H1 (cell line): ENCODE measurements around the gene HSPA12A. TPM values are rescaled to one million over a fixed set of nuclear protein-coding genes. Genes with fewer than 3 reads are reported as not detected.

Experiments used
- CBX5 ChIP-seq: fragments of 300-800, 300-1000 bp; sonication (generic); IDR thresholded peaks from 2 replicates; pipeline ENCODE4 v1.7.1; 2016; ENCODE audit warnings: antibody characterized with exemption, low read length, low read depth
- POLR2AphosphoS5 ChIP-seq: IDR thresholded peaks from 2 replicates; pipeline ENCODE4 v1.6.1; 2011; ENCODE audit warnings: low read depth, low read length
- RBBP5 ChIP-seq: IDR thresholded peaks from 2 replicates; pipeline ENCODE4 v1.7.1; 2012; ENCODE audit warnings: low read depth, mild to moderate bottlenecking, inconsistent platforms, low read length, moderate library complexity, borderline replicate concordance
- polyA plus RNA-seq, 7 experiments: library from polyadenylated mRNA; depleted of rRNA in 3 of 7; stranded (reverse) in 5 of 7; unstranded in 2 of 7; fragments of >200 nt in 5 of 7; fragments of 200-250 nt in 2 of 7; gene quantifications; 1 replicate in 5 of 7; 2 replicates in 1 of 7; 4 replicates in 1 of 7; pipeline versions ENCODE4 v1.2.1 to v1.2.3, GENCODE V29; 2011 to 2013; ENCODE audit warnings: missing spikeins in 2 of 7, mixed read lengths in 2 of 7
- total RNA-seq: library from RNA; stranded (reverse); fragmentation: NEBNext Ultra II Directional; extraction: Animal tissue kit (Norgen Biotek cat#: 25700); gene quantifications from 2 replicates; pipeline ENCODE4 v1.2.1, GENCODE V29; 2021
- TF ChIP-seq, protein P1 (sequence below): IDR thresholded peaks from 2 replicates; pipeline ENCODE4 v1.6.1; 2012; ENCODE audit warnings: inconsistent platforms

The HSPA12A gene
- total and polyA plus RNA-seq, 2 of the 8 experiments (the other 6 are each of a cell fraction or from before 2014, with no cell fraction given): 3.1 to 6.9 TPM

DNA sequence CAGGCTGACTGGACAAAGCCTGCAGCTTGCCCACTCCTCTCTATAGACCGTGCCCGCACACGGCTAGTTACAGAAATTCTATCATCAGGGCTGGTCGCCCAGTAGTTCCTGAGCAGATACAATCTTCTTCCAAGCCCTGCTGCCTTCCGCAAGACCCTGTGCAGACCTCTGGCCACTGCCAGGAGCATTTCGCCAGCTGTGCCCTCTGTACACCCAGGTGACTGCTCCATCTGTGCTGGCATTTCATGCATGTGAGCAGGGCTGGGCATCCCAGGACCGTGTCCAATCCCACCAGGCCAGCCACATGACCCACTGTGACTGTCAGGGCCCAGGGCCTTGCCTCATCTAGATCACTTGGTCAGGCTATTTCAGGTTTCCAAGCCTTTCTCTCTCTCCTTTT, 36.9 kb downstream of the HSPA12A start (continued):
- TF ChIP-seq POLR2AphosphoS5 (no peak), CBX5 (no peak), RBBP5 (no peak)
- TF ChIP-seq, protein P1, sequence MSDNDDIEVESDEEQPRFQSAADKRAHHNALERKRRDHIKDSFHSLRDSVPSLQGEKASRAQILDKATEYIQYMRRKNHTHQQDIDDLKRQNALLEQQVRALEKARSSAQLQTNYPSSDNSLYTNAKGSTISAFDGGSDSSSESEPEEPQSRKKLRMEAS: no peak
